ENCODE measurements around the gene CHST14.

The CHST14 gene

GRCh38 chr15:40506964-40507571, 36.3 kb downstream of the CHST14 start:
- no peak for TF ChIP-seq REST (IDR thresholded peaks at IDR 0.05; ENCODE audit: insufficient read depth in 1 of 2, low read depth in 2 of 2, low read length in 2 of 2)
- no peak for TF ChIP-seq SIN3A (IDR thresholded peaks at IDR 0.05; ENCODE audit: borderline replicate concordance, insufficient read depth, low read length)
- 0 out of 2 replicates have a peak, but pooled peaks have one; percentile 24 for TF ChIP-seq TAF1 (IDR thresholded peaks at IDR 0.05; ENCODE audit: borderline replicate concordance, insufficient read depth, low read length)
- TF ChIP-seq POLR2AphosphoS5 (IDR thresholded peaks at IDR 0.05; ENCODE audit: low read depth, low read length) = no peak
- TF ChIP-seq FOXP2 (optimal IDR thresholded peaks at IDR 0.05; ENCODE audit: borderline replicate concordance, extremely low read depth, extremely low read length, insufficient read depth) = peak; percentile 33

- TF ChIP-seq POLR2AphosphoS5 (IDR thresholded peaks at IDR 0.05; ENCODE audit: low read depth, low read length) (no peak), REST (IDR thresholded peaks at IDR 0.05; ENCODE audit: insufficient read depth in 1 of 2, low read depth in 2 of 2, low read length in 2 of 2) (no peak), TAF1 (IDR thresholded peaks at IDR 0.05; ENCODE audit: borderline replicate concordance, insufficient read depth, low read length) (no peak), SIN3A (IDR thresholded peaks at IDR 0.05; ENCODE audit: borderline replicate concordance, insufficient read depth, low read length) (no peak), FOXP2 (optimal IDR thresholded peaks at IDR 0.05; ENCODE audit: borderline replicate concordance, extremely low read depth, extremely low read length, insufficient read depth) (no peak)
These were observed 37.4 kb downstream of the CHST14 start for GRCh38 chr15:40508216-40508615.

- TF ChIP-seq TAF1 (IDR thresholded peaks at IDR 0.05; ENCODE audit: borderline replicate concordance, insufficient read depth, low read length) (no peak), SIN3A (IDR thresholded peaks at IDR 0.05; ENCODE audit: borderline replicate concordance, insufficient read depth, low read length) (no peak), FOXP2 (optimal IDR thresholded peaks at IDR 0.05; ENCODE audit: borderline replicate concordance, extremely low read depth, extremely low read length, insufficient read depth) (no peak), POLR2AphosphoS5 (IDR thresholded peaks at IDR 0.05; ENCODE audit: low read depth, low read length) (no peak), REST (IDR thresholded peaks at IDR 0.05; ENCODE audit: insufficient read depth in 1 of 2, low read depth in 2 of 2, low read length in 2 of 2) (no peak)
These were observed 39.4 kb downstream of the CHST14 start for GRCh38 chr15:40510201-40510600.

GRCh38 chr15:40511093-40511471, 40.3 kb downstream of the CHST14 start:
- TF ChIP-seq FOXP2 (optimal IDR thresholded peaks at IDR 0.05; ENCODE audit: borderline replicate concordance, extremely low read depth, extremely low read length, insufficient read depth) = no peak
- TF ChIP-seq POLR2AphosphoS5 (IDR thresholded peaks at IDR 0.05; ENCODE audit: low read depth, low read length) = no peak
- no peak for TF ChIP-seq TAF1 (IDR thresholded peaks at IDR 0.05; ENCODE audit: borderline replicate concordance, insufficient read depth, low read length)
- no peak for TF ChIP-seq SIN3A (IDR thresholded peaks at IDR 0.05; ENCODE audit: borderline replicate concordance, insufficient read depth, low read length)
- TF ChIP-seq REST (IDR thresholded peaks at IDR 0.05; ENCODE audit: insufficient read depth in 1 of 2, low read depth in 2 of 2, low read length in 2 of 2) = no peak
